Activated naive CD8-positive, alpha-beta T cell treated with anti-CD3 and anti-CD28 coated beads for 36 hours (primary cell): ENCODE results near the gene MS4A10. TPM values are rescaled to one million over a fixed set of nuclear protein-coding genes. Genes with fewer than 3 reads are reported as not detected.
A peak's percentile ranks its signal among the peaks of the same experiment; 100 is the strongest.
"Not testable (repeated sequence)": the region's sequence is repeated elsewhere in the genome, so short reads cannot be mapped to it uniquely, and the experiment has no call there.

Experiments used
- DNase-seq: peaks from one replicate; pipeline ENCODE4 v3.0.0; 2021
- H3K27ac Mint-ChIP-seq: one replicate; pipeline ENCODE4 v1.8.0; 2022; ENCODE audit warnings: mild to moderate bottlenecking, moderate library complexity, mixed read lengths
- H3K27me3 Mint-ChIP-seq: one replicate; pipeline ENCODE4 v1.8.0; 2022; ENCODE audit warnings: mild to moderate bottlenecking, mixed read lengths
- H3K36me3 Mint-ChIP-seq: one replicate; pipeline ENCODE4 v1.8.0; 2021; ENCODE audit warnings: mild to moderate bottlenecking, mixed read lengths
- H3K4me1 Mint-ChIP-seq: one replicate; pipeline ENCODE4 v1.8.0; 2021; ENCODE audit warnings: mixed read lengths
- H3K4me3 Mint-ChIP-seq: one replicate; pipeline ENCODE4 v1.8.0; 2022; ENCODE audit warnings: mild to moderate bottlenecking, moderate library complexity, mixed read lengths
- H3K9me3 Mint-ChIP-seq: one replicate; pipeline ENCODE4 v1.8.0; 2022; ENCODE audit warnings: mixed read lengths
- total RNA-seq, 2 experiments: library from RNA; stranded (reverse); gene quantifications; one replicate each; pipeline ENCODE4 v1.2.3, GENCODE V29; 2021

The MS4A10 gene
- total RNA-seq, 2 experiments from 2014 or later, result not detected

GRCh38 chr11:60818057-60818456 is 32.9 kb downstream of the MS4A10 start:
- H3K27ac Mint-ChIP-seq, result no peak overlapping the region
- no peaks in the 10 kb centered on the region for H3K27me3 Mint-ChIP-seq
- H3K4me3 Mint-ChIP-seq, result no peak overlapping the region
- H3K36me3 Mint-ChIP-seq, result no peaks in the 10 kb centered on the region
- no peak for DNase-seq
- peaks cover 8% of the 10 kb centered on the region for H3K9me3 Mint-ChIP-seq
- no peaks in the 10 kb centered on the region for H3K4me1 Mint-ChIP-seq

- no peaks in the 10 kb centered on the region for H3K27me3 Mint-ChIP-seq
- H3K27ac Mint-ChIP-seq, result no peak overlapping the region
- H3K4me3 Mint-ChIP-seq, result no peak overlapping the region
- DNase-seq, result no peak
- no peaks in the 10 kb centered on the region for H3K4me1 Mint-ChIP-seq
- peaks cover 2% of the 10 kb centered on the region for H3K9me3 Mint-ChIP-seq
- no peaks in the 10 kb centered on the region for H3K36me3 Mint-ChIP-seq
These were observed 36.9 kb downstream of the MS4A10 start for GRCh38 chr11:60821827-60822599.

GRCh38 chr11:60823745-60824306 is 38.7 kb downstream of the MS4A10 start:
- H3K36me3 Mint-ChIP-seq, H3K9me3 Mint-ChIP-seq, H3K27me3 Mint-ChIP-seq, H3K4me3 Mint-ChIP-seq, DNase-seq, H3K4me1 Mint-ChIP-seq, H3K27ac Mint-ChIP-seq: not testable (repeated sequence)

GRCh38 chr11:60825118-60825517 is 40.0 kb downstream of the MS4A10 start:
- Mint-ChIP-seq H3K9me3 (no peaks in the 10 kb centered on the region), H3K27ac (no peak overlapping the region), H3K36me3 (no peaks in the 10 kb centered on the region), H3K27me3 (no peaks in the 10 kb centered on the region), H3K4me3 (no peak overlapping the region), H3K4me1 (no peaks in the 10 kb centered on the region)
- DNase-seq, result no peak

GRCh38 chr11:60825790-60826189 is 40.7 kb downstream of the MS4A10 start:
- H3K27ac Mint-ChIP-seq, result no peak overlapping the region
- no peak for DNase-seq

GRCh38 chr11:60830478-60831142 is 45.5 kb downstream of the MS4A10 start:
- Mint-ChIP-seq H3K4me1 (peaks cover 5% of the 10 kb centered on the region), H3K36me3 (no peaks in the 10 kb centered on the region), H3K27ac (no peak overlapping the region), H3K9me3 (no peaks in the 10 kb centered on the region), H3K4me3 (no peak overlapping the region), H3K27me3 (no peaks in the 10 kb centered on the region)
- DNase-seq, result no peak

More at GRCh38 chr11:60825790-60826189, 40.7 kb downstream of the MS4A10 start:
- H3K4me1 Mint-ChIP-seq, result peaks cover 1% of the 10 kb centered on the region
- H3K9me3 Mint-ChIP-seq, result no peaks in the 10 kb centered on the region
- no peaks in the 10 kb centered on the region for H3K36me3 Mint-ChIP-seq
- H3K27me3 Mint-ChIP-seq, result no peaks in the 10 kb centered on the region
- no peak overlapping the region for H3K4me3 Mint-ChIP-seq

- H3K9me3 Mint-ChIP-seq, result no peaks in the 10 kb centered on the region
- no peak overlapping the region for H3K27ac Mint-ChIP-seq
- DNase-seq, result peak; percentile 71
- no peak overlapping the region for H3K4me3 Mint-ChIP-seq
- H3K4me1 Mint-ChIP-seq, result peaks cover 6% of the 10 kb centered on the region
- no peaks in the 10 kb centered on the region for H3K36me3 Mint-ChIP-seq
- H3K27me3 Mint-ChIP-seq, result no peaks in the 10 kb centered on the region
These were observed 46.0 kb downstream of the MS4A10 start for GRCh38 chr11:60831143-60831500.

- DNase-seq, result no peak
- Mint-ChIP-seq H3K4me3 (no peak overlapping the region), H3K27ac (no peak overlapping the region), H3K36me3 (no peaks in the 10 kb centered on the region), H3K27me3 (no peaks in the 10 kb centered on the region), H3K9me3 (no peaks in the 10 kb centered on the region), H3K4me1 (peaks cover 6% of the 10 kb centered on the region)
These were observed 46.5 kb downstream of the MS4A10 start for GRCh38 chr11:60831501-60832079.

GRCh38 chr11:60834742-60835533 is 49.8 kb downstream of the MS4A10 start:
- no peak for DNase-seq
- Mint-ChIP-seq H3K4me3 (no peak overlapping the region), H3K4me1 (peaks cover 6% of the 10 kb centered on the region), H3K9me3 (no peaks in the 10 kb centered on the region), H3K36me3 (no peaks in the 10 kb centered on the region), H3K27me3 (no peaks in the 10 kb centered on the region), H3K27ac (no peak overlapping the region)

GRCh38 chr11:60835534-60835846 is 50.4 kb downstream of the MS4A10 start:
- Mint-ChIP-seq H3K4me3 (no peak overlapping the region), H3K36me3 (no peaks in the 10 kb centered on the region), H3K9me3 (no peaks in the 10 kb centered on the region), H3K4me1 (peaks cover 6% of the 10 kb centered on the region), H3K27ac (no peak overlapping the region), H3K27me3 (no peaks in the 10 kb centered on the region)
- no peak for DNase-seq

- Mint-ChIP-seq H3K4me1 (peaks cover 13% of the 10 kb centered on the region), H3K4me3 (no peak overlapping the region), H3K27me3 (no peaks in the 10 kb centered on the region), H3K9me3 (no peaks in the 10 kb centered on the region), H3K27ac (no peak overlapping the region), H3K36me3 (no peaks in the 10 kb centered on the region)
- no peak for DNase-seq
These were observed 51.9 kb downstream of the MS4A10 start for GRCh38 chr11:60836866-60837515.

GRCh38 chr11:60838132-60838531 is 53.0 kb downstream of the MS4A10 start:
- Mint-ChIP-seq H3K27ac (no peak overlapping the region), H3K9me3 (no peaks in the 10 kb centered on the region), H3K4me1 (peaks cover 15% of the 10 kb centered on the region), H3K36me3 (peaks cover 10% of the 10 kb centered on the region), H3K27me3 (no peaks in the 10 kb centered on the region), H3K4me3 (no peak overlapping the region)
- no peak for DNase-seq

- Mint-ChIP-seq H3K36me3 (peaks cover 33% of the 10 kb centered on the region), H3K27ac (peak overlapping the region; percentile 95), H3K4me3 (peak overlapping the region; percentile 89), H3K9me3 (no peaks in the 10 kb centered on the region), H3K4me1 (peaks cover 34% of the 10 kb centered on the region), H3K27me3 (no peaks in the 10 kb centered on the region)
- DNase-seq, result no peak
These were observed 55.6 kb downstream of the MS4A10 start for GRCh38 chr11:60840470-60841430.
